ENCODE results near the gene TTC13. TPM values are rescaled to one million over a fixed set of nuclear protein-coding genes. Genes with fewer than 3 reads are reported as not detected.

The TTC13 gene
- total RNA-seq, 1 donor from 2014 or later = 20.7 TPM

DNA sequence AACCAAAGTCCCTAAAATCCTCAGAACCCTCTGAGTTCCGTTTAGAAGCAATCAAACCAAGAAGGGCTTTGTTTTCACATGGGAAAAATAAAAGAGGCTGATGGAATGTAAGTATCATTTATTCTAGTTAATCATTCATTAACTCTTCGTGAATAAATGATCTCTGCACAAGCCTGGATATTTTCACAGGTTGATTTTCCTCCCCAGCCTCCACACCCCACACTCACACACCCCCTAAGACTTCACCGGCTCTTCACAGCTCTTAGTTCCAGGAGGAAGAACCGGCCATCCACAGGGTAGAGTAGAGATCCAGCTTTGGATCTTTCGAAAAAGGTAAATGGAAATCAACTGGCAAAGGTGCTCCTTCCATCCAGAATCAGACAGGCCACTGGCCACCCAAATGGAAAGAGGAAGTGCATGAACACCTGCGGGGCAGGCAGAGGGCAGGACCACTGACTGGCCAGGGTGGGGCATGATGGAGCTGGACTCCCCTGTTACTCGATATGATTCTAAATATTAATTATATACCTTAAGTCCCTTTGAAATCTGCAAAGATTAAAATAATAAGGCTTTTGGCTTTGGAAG is 120.3 kb downstream of the TTC13 start:
- no peak overlapping the region for H3K27ac Mint-ChIP-seq
- peaks cover 2% of the 10 kb centered on the region for H3K36me3 Mint-ChIP-seq (ENCODE audit: low read depth)
- H3K4me1 Mint-ChIP-seq (ENCODE audit: low read depth) = peaks cover 19% of the 10 kb centered on the region
- no peaks in the 10 kb centered on the region for H3K27me3 Mint-ChIP-seq (ENCODE audit: insufficient read depth)
- no peak for DNase-seq (ENCODE audit: low spot score)
- no peak overlapping the region for H3K4me3 Mint-ChIP-seq
- intact Hi-C loops (cut with micrococcal nuclease) = no loop called here
- no peaks in the 10 kb centered on the region for H3K9me3 Mint-ChIP-seq

DNA sequence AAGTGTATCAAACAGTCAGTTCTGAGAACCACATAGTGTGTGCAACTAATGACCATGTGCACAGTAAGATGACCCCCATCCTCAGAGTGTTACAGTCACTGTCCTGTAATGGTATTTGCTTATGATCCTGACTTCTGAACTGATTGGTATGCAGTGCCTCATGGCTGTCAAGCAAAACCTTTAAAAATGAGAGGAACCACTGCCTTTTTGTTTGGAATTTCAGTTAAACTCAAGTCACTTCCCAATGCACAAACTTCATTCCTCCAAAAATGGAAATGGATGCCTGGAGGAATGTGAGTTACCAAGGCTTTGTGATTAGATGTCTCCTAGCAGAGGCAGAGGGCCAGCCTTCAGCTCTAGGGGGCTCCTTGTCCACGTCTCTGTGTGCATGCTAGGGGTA is 120.8 kb downstream of the TTC13 start:
- peaks cover 5% of the 10 kb centered on the region for H3K36me3 Mint-ChIP-seq (ENCODE audit: low read depth)
- intact Hi-C loops (cut with micrococcal nuclease) = no loop called here
- no peak overlapping the region for H3K27ac Mint-ChIP-seq
- no peaks in the 10 kb centered on the region for H3K9me3 Mint-ChIP-seq
- H3K27me3 Mint-ChIP-seq (ENCODE audit: insufficient read depth) = no peaks in the 10 kb centered on the region
- peaks cover 14% of the 10 kb centered on the region for H3K4me1 Mint-ChIP-seq (ENCODE audit: low read depth)
- DNase-seq (ENCODE audit: low spot score) = no peak
- no peak overlapping the region for H3K4me3 Mint-ChIP-seq

DNA sequence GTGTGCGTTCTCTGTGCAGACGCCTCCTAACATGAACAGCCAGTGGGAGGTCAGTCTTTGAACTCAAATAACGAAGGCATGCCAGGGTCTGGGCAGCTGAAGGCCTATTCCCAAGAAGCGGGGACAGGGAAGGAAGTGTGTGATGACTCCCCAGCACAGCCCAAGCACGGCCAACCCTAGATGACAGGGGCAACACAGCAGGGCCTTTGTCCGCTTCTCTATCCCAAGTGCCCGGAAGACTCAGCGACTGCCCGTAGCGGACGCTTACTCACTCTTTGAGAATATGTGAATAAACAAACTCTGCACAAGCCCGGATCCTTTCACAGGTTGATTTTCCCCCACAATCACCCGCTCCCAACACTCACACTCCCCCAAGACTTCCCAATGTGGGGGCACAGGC is 121.6 kb downstream of the TTC13 start:
- peaks cover 7% of the 10 kb centered on the region for H3K4me1 Mint-ChIP-seq (ENCODE audit: low read depth)
- no peaks in the 10 kb centered on the region for H3K9me3 Mint-ChIP-seq
- no peak for DNase-seq (ENCODE audit: low spot score)
- H3K27me3 Mint-ChIP-seq (ENCODE audit: insufficient read depth) = no peaks in the 10 kb centered on the region
- no peak overlapping the region for H3K27ac Mint-ChIP-seq
- H3K36me3 Mint-ChIP-seq (ENCODE audit: low read depth) = peaks cover 2% of the 10 kb centered on the region
- intact Hi-C loops (cut with micrococcal nuclease) = no loop called here
- H3K4me3 Mint-ChIP-seq = no peak overlapping the region

Other genes starting within 250 kb of the TTC13 start
- not detected in 2 replicates for gene CAPN9, start 231.5 kb downstream of the TTC13 start, total RNA-seq
- gene C1orf198, start 110.3 kb downstream of the TTC13 start, total RNA-seq = 14.1 and 14.6 TPM in 2 replicates
- gene ARV1, start 233 bp upstream of the TTC13 start, total RNA-seq = 14.3 and 14.6 TPM in 2 replicates
- gene FAM89A, start 61.4 kb upstream of the TTC13 start, total RNA-seq = 23.2 and 28.0 TPM in 2 replicates
- not detected in 2 replicates for gene TRIM67, start 183.2 kb upstream of the TTC13 start, total RNA-seq